ENCODE measurements around the gene ZNF280B.

ZNF280B gene

DNA sequence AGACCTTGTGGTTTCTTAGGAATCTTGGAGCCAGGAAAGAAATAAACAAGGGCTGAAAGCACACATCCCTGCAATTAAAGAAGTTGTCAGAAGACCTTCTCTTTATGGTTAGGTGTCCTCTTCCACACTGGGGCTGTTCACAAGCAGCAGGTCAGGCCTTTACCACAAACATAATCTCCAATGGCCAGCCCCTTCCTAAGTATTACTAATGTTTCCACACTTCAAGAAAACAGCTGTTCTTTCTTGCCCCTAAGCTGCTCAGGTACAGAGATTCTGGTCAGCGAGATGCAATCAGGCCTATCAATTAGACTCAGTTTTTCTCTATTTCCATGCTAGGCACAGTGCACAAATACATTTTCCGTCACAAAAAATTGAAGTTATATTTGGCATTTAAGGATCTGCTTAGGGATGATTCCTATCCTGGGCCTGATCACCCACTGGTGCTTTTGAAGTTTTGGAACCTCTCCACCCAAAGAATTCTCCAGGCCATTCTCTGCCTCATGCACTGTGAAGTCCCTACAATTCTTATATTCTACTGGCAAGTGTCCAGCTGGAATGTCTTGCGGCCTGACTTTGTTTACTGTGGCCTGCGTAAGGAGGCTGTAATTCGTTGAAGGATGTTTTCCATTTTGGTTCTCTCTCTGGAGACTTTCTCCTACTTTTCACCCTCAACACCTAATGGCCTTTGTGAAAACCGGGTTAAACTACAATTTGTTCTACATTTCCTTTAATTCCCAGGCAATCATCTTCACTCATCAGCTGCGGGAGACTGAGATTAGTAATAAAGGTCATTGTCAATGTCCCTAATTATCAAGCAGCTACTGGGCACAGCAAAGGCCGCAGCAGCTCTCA, 45.4 kb upstream of the ZNF280B start:
- TF ChIP-seq CTCF (conservative IDR thresholded peaks at IDR 0.05) (no peak), ZFX (IDR thresholded peaks at IDR 0.05) (no peak)

GRCh38 chr22:22553141-22553540, 44.6 kb upstream of the ZNF280B start:
- no peak overlapping the region for H3K27ac ChIP-seq

More for the DNA sequence above, 45.4 kb upstream of the ZNF280B start:
- no peak overlapping the region for H3K27ac ChIP-seq

DNA sequence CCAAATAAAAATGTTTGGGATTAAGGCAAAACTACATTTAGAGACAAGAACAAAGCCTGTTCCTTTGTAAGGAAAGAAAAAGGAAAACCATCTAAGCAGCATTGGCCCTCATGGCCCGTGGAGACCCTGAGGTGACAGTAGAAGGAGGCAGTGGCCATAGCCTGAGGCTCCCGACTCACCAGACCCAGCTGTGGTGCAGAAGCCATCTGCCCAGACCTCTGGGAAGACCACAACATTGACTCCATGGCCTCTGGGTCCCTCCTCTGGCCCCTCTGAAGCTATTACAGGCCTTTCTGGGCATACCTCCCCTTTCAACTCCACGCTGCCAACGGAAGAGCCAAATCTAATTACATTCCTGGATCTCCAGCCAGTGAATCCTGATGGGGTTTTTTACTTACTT, 44.1 kb upstream of the ZNF280B start:
- no peak for TF ChIP-seq ZFX (IDR thresholded peaks at IDR 0.05)
- TF ChIP-seq CTCF (conservative IDR thresholded peaks at IDR 0.05) = no peak
- no peak overlapping the region for H3K27ac ChIP-seq

More at GRCh38 chr22:22553141-22553540, 44.6 kb upstream of the ZNF280B start:
- no peak for TF ChIP-seq CTCF (conservative IDR thresholded peaks at IDR 0.05)
- no peak for TF ChIP-seq ZFX (IDR thresholded peaks at IDR 0.05)

GRCh38 chr22:22550789-22551434, 42.4 kb upstream of the ZNF280B start:
- TF ChIP-seq CTCF (conservative IDR thresholded peaks at IDR 0.05) = no peak
- TF ChIP-seq ZFX (IDR thresholded peaks at IDR 0.05) = no peak
- no peak overlapping the region for H3K27ac ChIP-seq

DNA sequence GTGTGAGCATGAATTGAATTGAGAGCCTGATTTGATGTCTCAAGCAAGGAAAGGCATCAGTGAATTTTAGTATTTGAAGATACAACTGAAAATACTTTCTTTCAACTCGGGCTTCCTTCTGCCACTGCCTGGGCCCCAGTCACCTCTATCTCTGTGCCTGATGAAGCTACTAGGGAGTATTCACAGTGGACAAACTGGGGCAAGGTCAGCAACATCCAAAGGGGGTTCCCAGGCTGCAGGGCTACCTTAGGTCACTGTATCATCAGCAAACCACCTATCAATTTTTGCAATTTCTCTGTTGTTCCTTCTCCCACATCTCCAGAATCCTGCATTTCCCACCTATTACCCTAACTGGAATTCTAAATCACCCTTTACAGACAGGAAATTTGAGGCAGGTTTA, 40.4 kb upstream of the ZNF280B start:
- TF ChIP-seq CTCF (conservative IDR thresholded peaks at IDR 0.05) = no peak
- TF ChIP-seq ZFX (IDR thresholded peaks at IDR 0.05) = no peak
- H3K27ac ChIP-seq = no peak overlapping the region

DNA sequence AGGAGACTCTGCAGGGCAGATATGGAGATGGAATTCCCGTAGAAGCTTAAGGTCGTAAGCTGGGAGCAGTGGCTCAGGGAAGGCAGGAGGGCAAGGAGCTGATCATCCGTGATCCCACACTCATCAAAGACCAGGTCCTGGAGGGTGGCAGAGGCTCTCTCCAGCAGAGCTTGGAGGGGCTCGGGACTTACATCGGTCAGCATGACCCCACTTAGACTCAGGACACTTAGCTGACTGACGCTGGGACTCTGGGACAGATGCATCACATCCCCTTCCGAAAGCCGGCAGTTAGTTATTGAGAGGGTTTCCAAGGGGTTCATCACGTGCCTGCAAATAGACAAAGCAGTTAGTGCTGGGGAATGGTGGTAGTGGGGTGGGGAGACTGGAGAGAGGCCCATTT, 39.8 kb upstream of the ZNF280B start:
- H3K27ac ChIP-seq = no peak overlapping the region
- TF ChIP-seq ZFX (IDR thresholded peaks at IDR 0.05) = no peak
- TF ChIP-seq CTCF (conservative IDR thresholded peaks at IDR 0.05) = no peak

DNA sequence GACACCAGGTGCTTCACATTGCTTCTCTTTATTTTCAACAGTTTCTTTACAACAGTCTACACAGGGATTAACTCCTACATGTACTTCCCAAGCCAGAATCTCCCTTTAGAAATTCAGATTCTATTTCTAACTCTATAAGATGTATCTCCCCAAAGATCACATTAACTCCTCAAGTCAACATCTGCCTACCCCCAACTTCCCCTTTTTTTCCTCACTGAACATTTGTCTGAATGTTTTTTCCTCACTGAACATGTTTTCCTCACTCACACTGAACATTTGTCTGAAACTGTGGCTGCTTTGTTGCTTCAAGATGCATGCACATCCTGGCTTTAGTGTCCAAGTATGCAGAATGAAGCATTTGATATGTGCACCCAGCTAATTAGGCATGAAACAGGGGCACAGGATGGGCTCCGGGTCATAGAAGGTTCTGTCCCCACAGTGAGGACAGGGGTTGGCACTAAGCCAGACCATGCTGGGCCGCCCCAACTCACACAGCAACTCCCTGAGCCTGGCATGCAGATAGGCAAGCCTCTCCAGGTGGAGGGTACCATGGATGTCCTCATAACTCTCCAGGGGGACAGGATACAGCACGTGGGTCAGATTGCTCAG, 39.3 kb upstream of the ZNF280B start:
- TF ChIP-seq CTCF (conservative IDR thresholded peaks at IDR 0.05) (no peak), ZFX (IDR thresholded peaks at IDR 0.05) (no peak)
- no peak overlapping the region for H3K27ac ChIP-seq
